Neural cell (in vitro differentiated cells): ENCODE results near the gene PIP5K1B.

Experiments used
- CTCF ChIP-seq: fragments of 450-650 bp; IDR thresholded peaks from 2 replicates; pipeline ENCODE4 v1.5.1; 2014; ENCODE audit warnings: antibody characterized with exemption, mild to moderate bottlenecking, moderate library complexity; ENCODE audit not compliant: poor library complexity, severe bottlenecking
- EP300 ChIP-seq: fragments of 450-650 bp; conservative IDR thresholded peaks from 2 replicates; pipeline ENCODE4 v1.6.1; 2014; ENCODE audit warnings: antibody characterized with exemption, mild to moderate bottlenecking, moderate library complexity; ENCODE audit not compliant: poor library complexity, severe bottlenecking
- POLR2AphosphoS5 ChIP-seq: IDR thresholded peaks from 2 replicates; pipeline ENCODE4 v1.6.1; 2012
- SMC3 ChIP-seq: fragments of 450-650 bp; conservative IDR thresholded peaks from 2 replicates; pipeline ENCODE4 v1.6.1; 2014; ENCODE audit warnings: antibody characterized with exemption, mild to moderate bottlenecking, moderate library complexity; ENCODE audit not compliant: poor library complexity
- TAF1 ChIP-seq: IDR thresholded peaks from 2 replicates; pipeline ENCODE4 v1.6.1; 2012; ENCODE audit warnings: low read depth

GRCh38 chr9:68775003-68775730 is 70.1 kb downstream of the PIP5K1B start:
- TF ChIP-seq CTCF (no peak), EP300 (no peak), POLR2AphosphoS5 (no peak), SMC3 (no peak), TAF1 (no peak)
